ENCODE results near the gene SLC7A10.
"Not testable (repeated sequence)": the region's sequence is repeated elsewhere in the genome, so short reads cannot be mapped to it uniquely, and the experiment has no call there.

The SLC7A10 gene

GRCh38 chr19:33212436-33213172 lies 13.0 kb downstream of the SLC7A10 start:
- no peak for DNase-seq

- DNase-seq: no peak
These were observed 13.7 kb downstream of the SLC7A10 start for GRCh38 chr19:33211794-33212435.

GRCh38 chr19:33210266-33210940 lies 15.2 kb downstream of the SLC7A10 start:
- no peak for DNase-seq

GRCh38 chr19:33209850-33210230 lies 15.8 kb downstream of the SLC7A10 start:
- not testable (repeated sequence) for DNase-seq

- DNase-seq: no peak
These were observed 16.5 kb downstream of the SLC7A10 start for GRCh38 chr19:33208904-33209849.

- DNase-seq: no peak
These were observed 17.2 kb downstream of the SLC7A10 start for GRCh38 chr19:33208371-33208895.

- no peak for DNase-seq
These were observed 17.7 kb downstream of the SLC7A10 start for GRCh38 chr19:33207903-33208302.

GRCh38 chr19:33207040-33207620 lies 18.5 kb downstream of the SLC7A10 start:
- no peak for DNase-seq

GRCh38 chr19:33206261-33207039 lies 19.2 kb downstream of the SLC7A10 start:
- no peak for DNase-seq

- no peak for DNase-seq
These were observed 20.0 kb downstream of the SLC7A10 start for GRCh38 chr19:33205531-33206260.

GRCh38 chr19:33205110-33205509 lies 20.5 kb downstream of the SLC7A10 start:
- no peak for DNase-seq

- DNase-seq: no peak
These were observed 21.3 kb downstream of the SLC7A10 start for GRCh38 chr19:33204136-33204973.

- DNase-seq: no peak
These were observed 22.1 kb downstream of the SLC7A10 start for GRCh38 chr19:33203529-33203928.

GRCh38 chr19:33202546-33203507 lies 22.8 kb downstream of the SLC7A10 start:
- DNase-seq: no peak

- no peak for DNase-seq
These were observed 23.6 kb downstream of the SLC7A10 start for GRCh38 chr19:33201886-33202545.

- no peak for DNase-seq
These were observed 24.2 kb downstream of the SLC7A10 start for GRCh38 chr19:33201473-33201872.

GRCh38 chr19:33199441-33200265 lies 26.0 kb downstream of the SLC7A10 start:
- no peak for DNase-seq

Data from activated CD8-positive, alpha-beta memory T cell treated with anti-CD3 and anti-CD28 coated beads for 24 hours (primary cell).